Activated naive CD8-positive, alpha-beta T cell treated with anti-CD3 and anti-CD28 coated beads, Interleukin-2, amount 10 ng/mL, durations not matched to agents 7 days and 5 days (primary cell): Measurements from ENCODE around the gene GRSF1. TPM values are rescaled to one million over a fixed set of nuclear protein-coding genes. Genes with fewer than 3 reads are reported as not detected.
"Not testable (repeated sequence)": the region's sequence is repeated elsewhere in the genome, so short reads cannot be mapped to it uniquely, and the experiment has no call there.

Experiments
- ATAC-seq: fragments of 150-1000 bp; cut with Tn5 transposase; one replicate; pipeline ENCODE4 v1.10.0; 2021; ENCODE audit warnings: low read depth, moderate library complexity
- POLR2A ChIA-PET: fragments of 350-600 bp; sonication (Branson Sonifier 250); formaldehyde crosslinking; loops from one replicate; lab custom pipeline; 2021; ENCODE audit warnings: antibody characterized with exemption; lab: Charles Lee
- DNase-seq: peaks from one replicate; pipeline ENCODE4 v3.0.0; 2021
- H3K27ac Mint-ChIP-seq: one replicate; pipeline ENCODE4 v1.8.0; 2022; ENCODE audit warnings: mild to moderate bottlenecking, mixed read lengths
- H3K27me3 Mint-ChIP-seq: one replicate; pipeline ENCODE4 v1.8.0; 2022; ENCODE audit warnings: mild to moderate bottlenecking, moderate library complexity, mixed read lengths
- H3K36me3 Mint-ChIP-seq: one replicate; pipeline ENCODE4 v1.8.0; 2021; ENCODE audit warnings: mild to moderate bottlenecking, mixed read lengths
- H3K4me1 Mint-ChIP-seq: one replicate; pipeline ENCODE4 v1.8.0; 2021; ENCODE audit warnings: mixed read lengths
- H3K4me3 Mint-ChIP-seq: one replicate; pipeline ENCODE4 v1.8.0; 2022; ENCODE audit warnings: mild to moderate bottlenecking, moderate library complexity, mixed read lengths
- H3K9me3 Mint-ChIP-seq: one replicate; pipeline ENCODE4 v1.8.0; 2021; ENCODE audit warnings: mixed read lengths
- total RNA-seq, 2 experiments: library from RNA; stranded (reverse); gene quantifications; one replicate each; pipeline ENCODE4 v1.2.3, GENCODE V29; 2021

Gene GRSF1
- total RNA-seq, 2 experiments from 2014 or later: 58.6 to 61.0 TPM

GRCh38 chr4:70769396-70769795, 70.3 kb downstream of the GRSF1 start:
- POLR2A ChIA-PET, H3K27me3 Mint-ChIP-seq, H3K9me3 Mint-ChIP-seq, H3K4me1 Mint-ChIP-seq, H3K27ac Mint-ChIP-seq, H3K4me3 Mint-ChIP-seq, DNase-seq, ATAC-seq: not testable (repeated sequence)
- H3K36me3 Mint-ChIP-seq: peaks cover 31% of the 10 kb centered on the region

GRCh38 chr4:70768301-70768948, 71.3 kb downstream of the GRSF1 start:
- Mint-ChIP-seq H3K36me3 (peaks cover 39% of the 10 kb centered on the region), H3K4me1 (peaks cover 6% of the 10 kb centered on the region), H3K9me3 (no peaks in the 10 kb centered on the region), H3K27me3 (no peaks in the 10 kb centered on the region), H3K4me3 (no peak overlapping the region), H3K27ac (no peak overlapping the region)
- POLR2A ChIA-PET: no interaction called here
- ATAC-seq (no peak), DNase-seq (no peak)

Other genes starting within 250 kb of the GRSF1 start
- gene AMBN, start 247.6 kb downstream of the GRSF1 start, total RNA-seq: not detected
- not detected for gene ENAM, start 211.1 kb downstream of the GRSF1 start, total RNA-seq
- under 1 TPM in 1 of 2 experiments, not detected in 1; 0.60 TPM for gene JCHAIN, start 173.4 kb downstream of the GRSF1 start, total RNA-seq
- 10 to 100 TPM; 35.7 to 39.1 TPM for gene UTP3, start 151.4 kb downstream of the GRSF1 start, total RNA-seq
- gene RUFY3, start 117.9 kb downstream of the GRSF1 start, total RNA-seq: 10 to 100 TPM; 38.0 to 38.5 TPM
- 10 to 100 TPM; 13.3 to 14.0 TPM for gene MOB1B, start 62.5 kb upstream of the GRSF1 start, total RNA-seq
- 10 to 100 TPM; 67.4 to 71.6 TPM for gene DCK, start 153.8 kb upstream of the GRSF1 start, total RNA-seq